ENCODE measurements around the gene ISCA1.

Gene ISCA1

DNA sequence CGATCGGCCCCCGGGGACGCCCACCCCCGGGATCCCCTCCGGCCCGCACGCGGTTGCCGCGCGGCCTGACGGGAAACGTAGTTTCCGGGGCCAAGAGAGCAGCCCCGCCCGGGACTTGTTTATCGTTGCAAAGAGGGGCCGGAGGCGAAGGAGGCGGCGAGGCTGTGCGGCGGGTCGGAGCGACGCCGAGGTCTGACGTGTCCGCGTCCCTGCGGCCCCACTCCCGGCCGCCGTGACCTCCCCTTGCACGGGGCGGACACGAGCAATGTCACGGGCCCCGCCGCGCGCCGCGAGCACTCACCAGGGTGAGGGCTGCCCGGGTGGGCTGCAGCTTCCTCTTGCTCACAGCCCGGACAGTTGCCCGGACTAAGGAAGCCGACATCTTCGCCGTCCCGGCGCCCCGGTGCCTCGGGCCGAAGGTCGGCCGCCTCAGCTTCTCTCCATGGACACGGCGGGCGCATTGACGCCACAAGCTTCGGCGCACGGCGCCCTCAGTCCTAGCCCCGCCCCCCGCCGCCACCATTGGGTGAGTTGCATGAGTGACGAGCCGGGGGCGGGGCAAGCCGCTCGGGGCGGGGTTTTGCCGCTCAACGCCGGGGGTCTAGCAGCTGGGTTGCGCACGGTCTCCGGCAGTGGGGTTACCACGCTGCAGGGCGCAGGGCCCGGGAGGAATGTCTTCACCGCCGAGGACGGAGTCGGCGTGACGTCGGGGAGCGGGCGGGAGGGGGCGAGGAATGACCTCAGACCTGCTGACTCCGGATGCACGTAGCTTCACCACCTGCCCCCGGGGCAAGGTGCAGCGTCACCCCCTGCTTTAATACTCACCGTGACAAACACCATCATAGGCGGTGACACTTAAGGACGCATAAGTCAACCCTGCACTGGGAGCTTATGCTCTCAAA is at the start of gene ISCA1:
Gene ISCA1, minus strand, starts transcription at position 462 of the 902 bp plus-strand sequence. Its CDS starts 80 bp downstream, at position 382.
- Histone ChIP-seq H3K27me3 (ENCODE audit: control insufficient read depth in 1 of 2, insufficient read depth in 2 of 2, low read length in 2 of 2) (no peaks in the 10 kb centered on the region), H3K9ac (ENCODE audit: low read depth in 1 of 2, low read length in 2 of 2) (peak within 1 kb of the TSS; percentile 83 to 90), H3K27ac (ENCODE audit: low read depth, low read length) (peak within 1 kb of the TSS; percentile 97), H3K4me3 (ENCODE audit: low read depth in 1 of 2, low read length in 2 of 2) (peak within 1 kb of the TSS; percentile 97 to 98), H3K36me3 (ENCODE audit: control insufficient read depth in 1 of 2, insufficient read depth in 2 of 2, low read length in 2 of 2) (peaks cover 0 to under 1% of the 10 kb centered on the region in 2 donors), H3K9me3 (ENCODE audit: control insufficient read depth in 1 of 2, low read length in 2 of 2) (no peaks in the 10 kb centered on the region), H3K4me1 (ENCODE audit: control insufficient read depth in 1 of 2, insufficient read depth in 2 of 2, low read length in 2 of 2) (peaks cover 15 to 27% of the 10 kb centered on the region in 2 donors)

DNA sequence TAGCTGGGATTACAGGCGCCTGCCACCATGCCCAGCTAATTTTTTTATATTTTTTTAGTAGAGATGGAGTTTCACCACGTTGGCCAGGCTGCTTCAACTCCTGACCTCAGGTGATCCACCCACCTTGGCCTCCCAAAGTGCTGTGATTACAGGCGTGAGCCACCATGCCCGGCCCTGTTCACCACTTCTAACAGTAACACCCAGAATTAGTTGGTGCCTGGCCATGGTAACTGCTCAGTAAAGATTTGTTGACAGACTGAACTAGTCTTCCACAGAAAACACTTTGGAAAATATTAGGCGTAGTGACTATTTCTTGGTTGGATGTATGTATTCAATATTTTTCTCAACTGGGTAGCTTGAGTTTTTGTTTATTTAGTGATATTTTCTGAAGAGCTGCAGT is 47.8 kb upstream of the ISCA1 start:
- H3K27me3 ChIP-seq (ENCODE audit: control insufficient read depth in 1 of 2, insufficient read depth in 2 of 2, low read length in 2 of 2) = no peaks in the 10 kb centered on the region
- H3K4me3 ChIP-seq (ENCODE audit: low read depth in 1 of 2, low read length in 2 of 2) = no peak overlapping the region
- no peak overlapping the region for H3K27ac ChIP-seq (ENCODE audit: low read depth, low read length)
- H3K9ac ChIP-seq (ENCODE audit: low read depth in 1 of 2, low read length in 2 of 2) = no peak overlapping the region
- H3K4me1 ChIP-seq (ENCODE audit: control insufficient read depth in 1 of 2, insufficient read depth in 2 of 2, low read length in 2 of 2) = no peaks in the 10 kb centered on the region
- peaks cover 39 to 75% of the 10 kb centered on the region in 2 donors for H3K36me3 ChIP-seq (ENCODE audit: control insufficient read depth in 1 of 2, insufficient read depth in 2 of 2, low read length in 2 of 2)
- H3K9me3 ChIP-seq (ENCODE audit: control insufficient read depth in 1 of 2, low read length in 2 of 2) = no peaks in the 10 kb centered on the region

DNA sequence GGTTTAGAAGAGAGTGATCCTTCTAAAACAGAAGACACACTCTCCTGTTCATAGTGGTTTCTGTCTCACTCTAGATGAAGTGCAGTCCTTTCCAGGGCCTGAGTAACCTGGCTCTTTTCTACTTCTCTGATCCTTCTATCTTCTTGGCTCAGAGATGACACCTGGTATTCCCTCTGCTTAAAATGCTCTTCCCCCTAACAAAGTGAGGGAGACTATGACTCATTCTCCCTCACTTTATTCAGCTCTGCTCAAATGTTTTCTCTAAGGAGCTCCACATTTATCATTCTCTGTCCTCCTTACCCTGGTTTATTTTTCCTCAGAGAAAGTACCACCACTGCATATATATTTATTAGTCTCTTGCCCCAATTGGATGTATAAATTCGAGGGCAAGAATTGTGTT is 47.3 kb upstream of the ISCA1 start:
- H3K27ac ChIP-seq (ENCODE audit: low read depth, low read length) = no peak overlapping the region
- no peaks in the 10 kb centered on the region for H3K27me3 ChIP-seq (ENCODE audit: control insufficient read depth in 1 of 2, insufficient read depth in 2 of 2, low read length in 2 of 2)
- peaks cover 40 to 76% of the 10 kb centered on the region in 2 donors for H3K36me3 ChIP-seq (ENCODE audit: control insufficient read depth in 1 of 2, insufficient read depth in 2 of 2, low read length in 2 of 2)
- no peaks in the 10 kb centered on the region for H3K9me3 ChIP-seq (ENCODE audit: control insufficient read depth in 1 of 2, low read length in 2 of 2)
- H3K4me3 ChIP-seq (ENCODE audit: low read depth in 1 of 2, low read length in 2 of 2) = no peak overlapping the region
- no peak overlapping the region for H3K9ac ChIP-seq (ENCODE audit: low read depth in 1 of 2, low read length in 2 of 2)
- no peaks in the 10 kb centered on the region for H3K4me1 ChIP-seq (ENCODE audit: control insufficient read depth in 1 of 2, insufficient read depth in 2 of 2, low read length in 2 of 2)

DNA sequence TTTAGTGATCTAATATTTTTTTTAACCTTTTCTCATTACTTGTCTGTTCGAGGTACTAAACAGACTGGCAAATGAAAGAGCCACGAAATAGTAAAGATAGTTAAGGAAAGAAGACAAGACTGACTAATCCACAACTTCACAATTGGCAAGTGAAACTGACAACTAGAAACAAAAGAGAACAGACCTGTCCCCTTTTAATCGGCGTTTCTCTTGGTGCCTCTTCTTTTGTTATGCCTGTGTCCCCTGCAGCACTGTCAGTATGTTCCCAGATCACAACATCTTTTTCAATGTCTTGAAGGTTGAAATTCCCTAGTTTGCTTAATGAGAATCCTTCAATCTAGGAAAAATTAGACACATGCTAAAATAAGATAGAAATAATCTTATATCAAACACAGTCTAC is 45.8 kb upstream of the ISCA1 start:
- Histone ChIP-seq H3K27me3 (ENCODE audit: control insufficient read depth in 1 of 2, insufficient read depth in 2 of 2, low read length in 2 of 2) (no peaks in the 10 kb centered on the region), H3K4me1 (ENCODE audit: control insufficient read depth in 1 of 2, insufficient read depth in 2 of 2, low read length in 2 of 2) (no peaks in the 10 kb centered on the region), H3K9me3 (ENCODE audit: control insufficient read depth in 1 of 2, low read length in 2 of 2) (no peaks in the 10 kb centered on the region), H3K36me3 (ENCODE audit: control insufficient read depth in 1 of 2, insufficient read depth in 2 of 2, low read length in 2 of 2) (peaks cover 44 to 78% of the 10 kb centered on the region in 2 donors), H3K9ac (ENCODE audit: low read depth in 1 of 2, low read length in 2 of 2) (no peak overlapping the region), H3K27ac (ENCODE audit: low read depth, low read length) (no peak overlapping the region), H3K4me3 (ENCODE audit: low read depth in 1 of 2, low read length in 2 of 2) (no peak overlapping the region)

DNA sequence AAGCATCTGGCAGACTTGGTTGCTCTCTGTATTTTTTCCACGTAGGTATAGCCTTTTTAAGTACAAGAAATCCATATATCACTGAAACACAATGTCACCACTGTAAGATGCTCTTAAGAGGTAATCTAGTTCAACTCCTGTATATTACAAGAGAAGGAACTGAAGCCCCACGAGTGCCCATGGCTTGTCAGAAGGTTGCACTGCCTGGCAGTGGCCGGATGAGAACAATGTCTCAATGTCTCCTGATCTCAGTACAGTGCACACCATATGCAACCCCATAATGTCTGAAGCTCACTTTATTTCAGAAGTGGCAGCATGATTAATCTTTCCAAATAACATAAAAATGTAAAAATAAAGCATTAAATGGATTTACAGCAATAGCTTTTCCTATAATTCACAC is 44.2 kb upstream of the ISCA1 start:
- no peaks in the 10 kb centered on the region for H3K27me3 ChIP-seq (ENCODE audit: control insufficient read depth in 1 of 2, insufficient read depth in 2 of 2, low read length in 2 of 2)
- H3K4me3 ChIP-seq (ENCODE audit: low read depth in 1 of 2, low read length in 2 of 2) = no peak overlapping the region
- H3K9ac ChIP-seq (ENCODE audit: low read depth in 1 of 2, low read length in 2 of 2) = no peak overlapping the region
- no peak overlapping the region for H3K27ac ChIP-seq (ENCODE audit: low read depth, low read length)
- H3K4me1 ChIP-seq (ENCODE audit: control insufficient read depth in 1 of 2, insufficient read depth in 2 of 2, low read length in 2 of 2) = no peaks in the 10 kb centered on the region
- no peaks in the 10 kb centered on the region for H3K9me3 ChIP-seq (ENCODE audit: control insufficient read depth in 1 of 2, low read length in 2 of 2)
- peaks cover 57 to 88% of the 10 kb centered on the region in 2 donors for H3K36me3 ChIP-seq (ENCODE audit: control insufficient read depth in 1 of 2, insufficient read depth in 2 of 2, low read length in 2 of 2)

DNA sequence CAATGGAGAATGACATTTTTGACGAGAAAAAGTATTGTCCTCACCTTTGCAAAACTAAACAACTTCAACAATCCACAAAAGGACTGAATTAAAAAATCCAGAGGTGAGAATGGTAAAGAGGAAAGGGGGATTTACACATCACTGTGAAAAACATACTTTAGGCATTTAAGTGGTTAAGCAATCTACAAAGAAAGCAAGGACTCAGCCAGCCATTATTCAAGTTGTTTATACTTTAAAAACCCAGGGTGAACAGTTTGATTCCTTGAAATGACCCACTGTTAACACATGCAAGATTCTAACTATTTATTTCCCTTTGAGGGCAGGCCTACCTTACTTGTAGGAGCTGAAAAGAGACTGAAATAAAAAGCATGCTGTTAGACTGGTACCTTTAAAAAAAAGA is 42.6 kb upstream of the ISCA1 start:
- Histone ChIP-seq H3K9ac (ENCODE audit: low read depth in 1 of 2, low read length in 2 of 2) (no peak overlapping the region), H3K36me3 (ENCODE audit: control insufficient read depth in 1 of 2, insufficient read depth in 2 of 2, low read length in 2 of 2) (peaks cover 59 to 90% of the 10 kb centered on the region in 2 donors), H3K9me3 (ENCODE audit: control insufficient read depth in 1 of 2, low read length in 2 of 2) (no peaks in the 10 kb centered on the region), H3K4me1 (ENCODE audit: control insufficient read depth in 1 of 2, insufficient read depth in 2 of 2, low read length in 2 of 2) (no peaks in the 10 kb centered on the region), H3K27ac (ENCODE audit: low read depth, low read length) (no peak overlapping the region), H3K27me3 (ENCODE audit: control insufficient read depth in 1 of 2, insufficient read depth in 2 of 2, low read length in 2 of 2) (no peaks in the 10 kb centered on the region), H3K4me3 (ENCODE audit: low read depth in 1 of 2, low read length in 2 of 2) (no peak overlapping the region)

DNA sequence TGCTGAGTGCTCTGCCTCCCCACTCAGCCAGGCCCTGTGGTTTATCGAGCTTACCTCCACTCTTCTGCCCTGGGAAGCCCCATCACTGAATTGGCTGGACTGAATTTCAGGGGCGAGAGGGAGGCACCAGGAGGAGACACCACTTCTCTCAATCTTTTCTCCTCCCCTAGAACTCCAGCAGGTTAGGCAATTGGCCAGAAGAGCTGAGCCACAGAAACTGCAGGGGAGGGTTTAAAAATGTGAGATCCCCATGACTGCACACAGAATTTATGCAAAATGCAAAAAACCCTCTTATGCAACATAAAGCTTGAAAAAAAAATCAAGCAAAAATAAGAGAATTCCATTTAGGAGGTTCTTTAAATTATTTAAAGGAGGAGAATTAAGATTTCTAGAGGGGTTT is 42.0 kb upstream of the ISCA1 start:
- no peaks in the 10 kb centered on the region for H3K9me3 ChIP-seq (ENCODE audit: control insufficient read depth in 1 of 2, low read length in 2 of 2)
- no peaks in the 10 kb centered on the region for H3K4me1 ChIP-seq (ENCODE audit: control insufficient read depth in 1 of 2, insufficient read depth in 2 of 2, low read length in 2 of 2)
- no peak overlapping the region for H3K27ac ChIP-seq (ENCODE audit: low read depth, low read length)
- H3K36me3 ChIP-seq (ENCODE audit: control insufficient read depth in 1 of 2, insufficient read depth in 2 of 2, low read length in 2 of 2) = peaks cover 56 to 90% of the 10 kb centered on the region in 2 donors
- no peak overlapping the region for H3K9ac ChIP-seq (ENCODE audit: low read depth in 1 of 2, low read length in 2 of 2)
- no peaks in the 10 kb centered on the region for H3K27me3 ChIP-seq (ENCODE audit: control insufficient read depth in 1 of 2, insufficient read depth in 2 of 2, low read length in 2 of 2)
- no peak overlapping the region for H3K4me3 ChIP-seq (ENCODE audit: low read depth in 1 of 2, low read length in 2 of 2)

DNA sequence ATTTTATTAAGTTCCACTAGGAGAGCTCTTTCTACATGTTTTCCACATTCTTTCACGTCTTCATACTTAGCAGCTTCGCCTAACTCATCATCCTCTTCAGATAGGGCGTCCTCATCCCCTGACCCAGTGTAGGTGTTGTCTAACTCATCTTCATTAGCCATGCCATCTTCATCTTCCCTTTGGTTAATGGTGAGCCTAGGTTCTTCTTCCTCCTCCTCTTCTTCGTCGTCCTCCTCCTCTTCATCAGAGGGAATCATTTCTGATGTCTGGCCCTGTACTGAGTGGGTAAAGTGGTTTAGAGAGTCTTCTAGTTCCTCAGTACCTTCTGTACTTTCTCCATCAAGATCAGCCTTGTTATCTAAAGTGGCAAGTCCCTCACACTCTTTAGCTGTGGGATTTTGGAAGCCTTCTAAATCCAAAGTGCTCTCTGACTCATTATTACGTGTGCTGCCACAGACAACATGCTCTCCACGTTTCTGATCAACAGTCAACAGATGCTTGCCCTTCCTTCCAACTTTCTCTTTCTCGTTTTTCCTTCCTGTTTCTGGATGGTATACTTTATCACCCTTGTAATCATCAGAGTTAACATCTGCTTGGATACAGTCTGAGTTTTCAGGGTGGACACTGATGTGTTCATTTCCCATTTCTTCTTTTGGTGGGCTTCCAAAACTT is 40.8 kb upstream of the ISCA1 start:
- Histone ChIP-seq H3K9me3 (ENCODE audit: control insufficient read depth in 1 of 2, low read length in 2 of 2) (no peaks in the 10 kb centered on the region), H3K27me3 (ENCODE audit: control insufficient read depth in 1 of 2, insufficient read depth in 2 of 2, low read length in 2 of 2) (no peaks in the 10 kb centered on the region), H3K36me3 (ENCODE audit: control insufficient read depth in 1 of 2, insufficient read depth in 2 of 2, low read length in 2 of 2) (peaks cover 65 to 93% of the 10 kb centered on the region in 2 donors), H3K4me3 (ENCODE audit: low read depth in 1 of 2, low read length in 2 of 2) (no peak overlapping the region), H3K4me1 (ENCODE audit: control insufficient read depth in 1 of 2, insufficient read depth in 2 of 2, low read length in 2 of 2) (no peaks in the 10 kb centered on the region), H3K9ac (ENCODE audit: low read depth in 1 of 2, low read length in 2 of 2) (no peak overlapping the region), H3K27ac (ENCODE audit: low read depth, low read length) (no peak overlapping the region)

DNA sequence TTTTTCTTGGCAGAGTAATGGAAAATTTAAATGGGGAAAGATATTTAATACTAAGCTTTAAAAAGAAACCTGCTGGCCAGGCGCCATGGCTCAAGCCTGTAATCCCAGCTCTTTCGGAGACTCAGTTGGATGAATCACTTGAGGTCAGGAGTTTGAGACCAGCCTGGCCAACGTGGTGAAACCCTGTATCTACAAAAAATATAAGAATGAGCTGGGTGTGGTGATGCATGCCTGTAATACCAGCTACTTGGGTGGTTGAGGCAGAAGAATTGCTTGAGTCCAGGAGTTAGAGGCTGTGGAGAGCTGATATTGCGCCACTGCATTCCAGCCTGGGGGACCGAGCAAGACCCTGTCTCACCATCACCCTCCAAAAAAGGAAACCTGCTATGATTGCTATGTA is 39.0 kb upstream of the ISCA1 start:
- H3K36me3 ChIP-seq (ENCODE audit: control insufficient read depth in 1 of 2, insufficient read depth in 2 of 2, low read length in 2 of 2) = peaks cover 54 to 88% of the 10 kb centered on the region in 2 donors
- no peak overlapping the region for H3K9ac ChIP-seq (ENCODE audit: low read depth in 1 of 2, low read length in 2 of 2)
- H3K27me3 ChIP-seq (ENCODE audit: control insufficient read depth in 1 of 2, insufficient read depth in 2 of 2, low read length in 2 of 2) = no peaks in the 10 kb centered on the region
- no peak overlapping the region for H3K4me3 ChIP-seq (ENCODE audit: low read depth in 1 of 2, low read length in 2 of 2)
- no peaks in the 10 kb centered on the region for H3K4me1 ChIP-seq (ENCODE audit: control insufficient read depth in 1 of 2, insufficient read depth in 2 of 2, low read length in 2 of 2)
- H3K9me3 ChIP-seq (ENCODE audit: control insufficient read depth in 1 of 2, low read length in 2 of 2) = no peaks in the 10 kb centered on the region
- H3K27ac ChIP-seq (ENCODE audit: low read depth, low read length) = no peak overlapping the region

DNA sequence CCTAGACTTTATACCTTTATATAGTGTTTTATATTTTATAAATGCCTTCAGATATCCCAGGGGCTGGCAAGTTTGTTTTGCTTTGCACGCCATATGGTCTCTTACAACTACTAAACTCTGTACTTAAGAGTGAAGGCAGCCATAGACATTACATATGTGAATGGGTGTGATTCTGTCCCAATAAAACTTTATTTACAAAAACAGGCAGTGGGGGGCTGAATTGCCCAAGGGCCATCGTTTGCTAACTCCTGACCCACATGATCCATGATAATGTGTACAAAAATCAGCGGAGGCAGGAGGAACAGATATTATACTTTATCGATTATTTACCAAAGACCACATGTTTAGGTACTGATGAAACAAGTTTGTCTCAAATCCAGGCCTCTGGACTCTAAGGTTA is 35.8 kb upstream of the ISCA1 start:
- Histone ChIP-seq H3K4me3 (ENCODE audit: low read depth in 1 of 2, low read length in 2 of 2) (no peak overlapping the region), H3K9ac (ENCODE audit: low read depth in 1 of 2, low read length in 2 of 2) (no peak overlapping the region), H3K27me3 (ENCODE audit: control insufficient read depth in 1 of 2, insufficient read depth in 2 of 2, low read length in 2 of 2) (no peaks in the 10 kb centered on the region), H3K36me3 (ENCODE audit: control insufficient read depth in 1 of 2, insufficient read depth in 2 of 2, low read length in 2 of 2) (peaks cover 54 to 88% of the 10 kb centered on the region in 2 donors), H3K9me3 (ENCODE audit: control insufficient read depth in 1 of 2, low read length in 2 of 2) (no peaks in the 10 kb centered on the region), H3K27ac (ENCODE audit: low read depth, low read length) (no peak overlapping the region), H3K4me1 (ENCODE audit: control insufficient read depth in 1 of 2, insufficient read depth in 2 of 2, low read length in 2 of 2) (no peaks in the 10 kb centered on the region)
